M059J (cell line): ENCODE results near the gene ALDH4A1. TPM values are rescaled to one million over a fixed set of nuclear protein-coding genes. Genes with fewer than 3 reads are reported as not detected.
"Not testable (repeated sequence)": the region's sequence is repeated elsewhere in the genome, so short reads cannot be mapped to it uniquely, and the experiment has no call there.

Experiments
- DNase-seq: peaks from one replicate; pipeline ENCODE4 v3.0.0-alpha.2; 2012; ENCODE audit warnings: low read depth
- total RNA-seq: library from RNA; depleted of rRNA; stranded (reverse); fragments of >200 nt; shearing (Covaris generic); gene quantifications from 2 replicates; pipeline ENCODE4 v1.2.3, GENCODE V29; 2014; rRNA removed

ALDH4A1 gene
- total RNA-seq, 1 experiment from 2014 or later, result 14.8 TPM

- no peak for DNase-seq
Observed at GRCh38 chr1:18858070-18858688, 44.2 kb downstream of the ALDH4A1 start.

DNA sequence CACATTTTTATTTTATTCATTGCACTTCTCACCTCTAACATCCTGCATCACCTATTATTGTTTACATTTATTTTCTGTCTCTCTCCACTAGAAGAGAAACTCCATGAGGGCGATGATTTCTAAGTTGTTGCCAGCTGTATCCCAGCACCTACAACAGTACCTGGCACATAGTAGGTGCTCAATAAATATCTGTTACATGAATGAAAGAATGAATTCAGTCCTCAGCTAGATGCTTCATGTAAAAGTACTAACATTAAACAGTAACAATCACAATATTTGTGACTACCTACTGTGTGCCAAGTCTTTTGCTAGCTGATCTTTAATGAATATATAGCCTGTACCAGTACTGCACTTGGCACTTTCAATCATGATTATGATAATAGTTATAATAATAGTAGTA, 45.9 kb downstream of the ALDH4A1 start:
- DNase-seq, result no peak

DNA sequence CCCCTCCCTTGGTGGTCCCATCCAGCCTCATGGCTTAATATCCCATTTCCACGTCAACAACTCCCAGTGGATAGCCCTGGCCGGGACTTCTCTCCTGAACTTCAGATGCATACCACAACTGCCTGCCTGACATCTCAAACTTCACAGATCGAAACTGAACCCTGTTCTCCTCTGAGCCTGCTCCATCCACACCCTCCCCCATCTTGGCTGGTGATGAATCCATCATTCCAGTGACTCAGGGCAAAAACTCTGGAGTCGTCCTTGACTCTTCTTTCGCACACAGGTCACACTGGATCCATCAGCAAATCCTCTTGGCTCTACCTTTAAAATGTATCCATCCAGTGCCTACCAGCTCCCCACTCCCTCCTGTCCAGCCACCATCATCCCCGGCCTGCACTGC, 46.8 kb downstream of the ALDH4A1 start:
- DNase-seq, result peak; percentile 31

DNA sequence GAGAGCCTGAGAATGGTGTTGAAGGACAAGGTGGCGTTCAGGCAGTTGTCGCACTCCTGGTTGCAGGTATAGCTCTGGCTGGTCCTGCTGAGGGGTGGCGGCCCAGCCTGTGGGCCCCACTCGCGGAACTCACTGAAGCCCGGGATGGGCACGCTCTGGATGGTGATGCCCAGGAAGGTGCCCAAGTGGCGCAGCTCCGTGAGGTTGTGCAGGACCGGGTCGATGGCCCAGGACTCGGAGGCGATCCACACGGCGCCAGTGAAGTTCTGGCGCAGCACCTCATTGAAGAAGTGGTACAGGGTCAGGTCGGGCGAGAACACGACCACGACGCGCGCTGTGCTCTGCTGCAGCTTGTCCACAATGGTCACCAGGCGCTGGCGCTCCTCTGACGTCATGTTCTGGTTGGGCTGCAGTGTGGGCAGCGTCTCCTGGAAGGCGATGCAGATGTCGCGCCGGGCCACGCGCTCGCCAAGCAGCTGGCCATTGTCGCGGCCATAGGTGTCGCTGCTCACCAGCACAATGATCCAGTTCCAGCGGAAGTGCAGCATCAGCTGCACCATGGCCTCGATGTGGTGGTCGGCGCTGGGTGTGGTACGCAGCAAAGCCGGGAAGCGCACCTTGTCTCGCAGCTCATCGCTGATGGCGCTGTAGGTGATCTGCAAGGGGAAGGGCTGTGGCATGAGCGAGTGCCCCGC, 47.9 kb downstream of the ALDH4A1 start:
- DNase-seq, result no peak

DNA sequence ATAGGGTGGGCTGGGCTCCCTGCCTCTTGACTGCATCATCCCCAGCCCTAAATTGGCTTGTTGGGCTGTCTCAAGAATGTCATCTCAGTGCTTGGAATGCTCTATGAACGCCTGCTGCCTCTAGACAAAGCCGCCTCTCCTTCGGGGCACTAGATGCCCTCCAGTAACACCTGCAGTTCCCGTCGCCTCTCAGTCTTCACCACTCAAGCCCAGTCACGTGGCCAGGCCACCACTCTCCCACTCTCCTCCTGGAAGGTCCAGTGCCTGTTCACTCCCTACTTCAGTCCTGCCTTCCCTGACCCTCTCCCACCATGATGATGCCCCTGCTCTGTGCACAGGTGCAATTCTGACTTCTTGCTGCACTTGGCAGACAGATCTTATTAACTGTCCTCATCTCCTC, 49.9 kb downstream of the ALDH4A1 start:
- DNase-seq, result no peak

DNA sequence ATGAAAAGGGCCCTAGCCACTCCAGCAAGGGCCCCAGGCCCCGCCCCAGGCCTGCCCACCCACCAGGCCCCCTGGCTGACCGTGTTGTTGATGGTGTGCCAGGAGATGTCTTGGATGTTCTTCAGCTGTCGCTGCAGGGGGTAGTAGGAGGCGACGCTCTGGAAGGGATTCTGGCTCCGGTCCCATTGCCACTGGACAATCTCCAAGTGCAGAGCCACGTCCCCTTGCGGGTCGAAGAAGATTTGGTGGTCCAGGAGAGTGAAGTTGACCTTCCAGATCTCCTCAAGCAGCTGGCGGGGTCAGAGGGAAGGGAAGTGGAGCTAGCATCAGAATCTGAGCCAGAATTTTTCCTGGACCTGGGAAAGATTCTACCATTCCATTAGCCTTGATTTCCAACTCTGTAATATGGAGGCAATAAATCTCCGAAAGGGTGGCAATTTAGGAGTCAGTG, 53.1 kb downstream of the ALDH4A1 start:
- no peak for DNase-seq

DNA sequence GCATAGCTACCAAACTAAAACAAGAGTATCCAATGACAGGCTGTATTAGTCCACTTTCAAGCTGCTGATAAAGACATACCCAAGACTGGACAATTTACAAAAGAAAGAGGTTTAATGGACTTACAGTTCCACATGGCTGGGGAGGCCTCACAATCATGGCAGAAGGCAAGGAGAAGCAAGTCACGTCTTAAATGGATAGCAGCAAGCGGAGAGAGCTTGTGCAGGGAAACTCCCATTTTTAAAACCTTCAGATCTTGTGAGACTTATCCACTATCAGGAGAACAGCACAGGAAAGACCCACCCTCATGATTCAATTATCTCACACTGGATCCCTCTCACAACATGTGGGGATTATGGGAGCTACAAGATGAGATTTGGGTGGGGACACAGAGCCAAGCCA, 54.6 kb downstream of the ALDH4A1 start:
- DNase-seq, result not testable (repeated sequence)

DNA sequence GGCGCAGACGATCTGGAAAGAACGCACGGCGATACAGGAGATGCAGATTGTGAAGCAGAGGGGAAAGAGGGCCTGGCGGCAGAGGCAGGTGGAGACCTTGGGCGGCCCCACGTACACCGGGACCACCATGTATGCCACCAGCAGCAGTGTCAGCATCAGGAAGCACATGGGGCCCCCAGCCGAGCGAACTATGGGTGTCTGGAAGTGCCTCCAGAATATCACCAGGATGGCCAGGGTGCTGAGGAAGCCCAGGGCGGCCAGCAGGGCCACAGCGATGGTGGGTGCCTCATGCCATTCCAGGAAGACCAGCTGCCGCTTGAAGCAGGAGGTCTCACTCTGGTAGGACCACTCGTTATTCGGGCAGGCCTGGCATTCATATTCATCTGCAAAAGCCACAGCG, 62.2 kb downstream of the ALDH4A1 start:
- no peak for DNase-seq

GRCh38 chr1:18836654-18837053, 65.7 kb downstream of the ALDH4A1 start:
- DNase-seq, result no peak

DNA sequence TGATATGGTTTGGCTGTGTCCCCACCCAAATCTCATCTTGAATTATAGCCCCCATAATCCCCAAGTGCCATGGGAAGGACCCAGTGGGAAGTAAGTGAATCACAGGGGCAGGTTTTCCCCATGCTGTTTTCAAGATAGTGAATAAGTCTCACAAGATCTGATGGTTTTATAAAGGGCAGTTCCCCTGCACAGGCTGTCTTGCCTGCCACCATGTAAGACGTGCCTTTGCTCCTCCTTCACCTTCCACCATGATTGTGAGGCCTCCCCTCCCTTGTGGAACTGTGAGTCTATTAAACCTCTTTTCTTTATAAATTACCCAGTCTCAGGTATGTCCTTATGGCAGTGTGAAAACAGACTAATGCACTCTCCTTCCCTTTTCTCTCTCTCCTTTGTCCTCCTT, 70.0 kb downstream of the ALDH4A1 start:
- not testable (repeated sequence) for DNase-seq

GRCh38 chr1:18831656-18832055, 70.7 kb downstream of the ALDH4A1 start:
- DNase-seq, result no peak

DNA sequence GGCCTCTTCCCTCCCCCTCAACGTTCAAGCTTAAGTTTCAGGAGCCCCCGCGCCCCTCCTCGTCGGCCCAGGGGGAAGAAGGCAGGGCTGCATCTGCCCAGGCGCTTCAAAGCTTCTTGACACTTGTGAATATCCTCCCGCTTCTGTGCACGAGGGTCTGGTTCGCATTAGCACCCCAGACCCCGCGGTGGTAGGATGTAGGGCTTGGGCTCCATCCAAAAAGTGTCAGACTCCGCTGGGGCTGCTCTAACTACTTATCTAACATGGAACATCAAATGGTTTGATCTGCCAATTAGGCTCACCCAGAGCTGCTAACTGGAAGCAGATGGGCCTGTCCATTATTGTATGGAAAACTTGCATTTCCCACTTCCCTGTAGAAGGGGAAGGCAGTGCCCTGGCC, 71.8 kb downstream of the ALDH4A1 start:
- DNase-seq, result no peak

GRCh38 chr1:18829671-18830070, 72.7 kb downstream of the ALDH4A1 start:
- no peak for DNase-seq

- DNase-seq, result no peak
Observed at GRCh38 chr1:18828224-18828623, 74.1 kb downstream of the ALDH4A1 start.

GRCh38 chr1:18823438-18823837, 78.9 kb downstream of the ALDH4A1 start:
- DNase-seq, result no peak

Other genes starting within 250 kb of the ALDH4A1 start
- not detected in 2 replicates for gene TAS1R2, start 42.9 kb downstream of the ALDH4A1 start, total RNA-seq
- gene IFFO2, start 54.1 kb upstream of the ALDH4A1 start, total RNA-seq, result 6.7 and 13.2 TPM in 2 replicates